Measurements from ENCODE around the gene MTUS2. TPM values are rescaled to one million over a fixed set of nuclear protein-coding genes. Genes with fewer than 3 reads are reported as not detected.

The MTUS2 gene
- polyA plus RNA-seq, 1 donor from 2014 or later = 4.4 TPM

- H3K79me2 ChIP-seq (replicated peaks; ENCODE audit: insufficient read depth, low read length) = no peaks in the 10 kb centered on the region
- H3K36me3 ChIP-seq (ENCODE audit: insufficient read depth, low read length) = peaks cover 3% of the 10 kb centered on the region
- H3K27me3 ChIP-seq (ENCODE audit: insufficient read depth, low read depth, low read length) = no peaks in the 10 kb centered on the region
- H4K20me1 ChIP-seq (ENCODE audit: insufficient read depth) = no peaks in the 10 kb centered on the region
- no peaks in the 10 kb centered on the region for H3K9me3 ChIP-seq (ENCODE audit: low read length)
- no peaks in the 10 kb centered on the region for H3K9me2 ChIP-seq (ENCODE audit: insufficient read depth, low read length)
- no peak overlapping the region for H3K27ac ChIP-seq (ENCODE audit: low read length)
- no peaks in the 10 kb centered on the region for H3F3A ChIP-seq (ENCODE audit: insufficient read depth, low read length, poor library complexity, severe bottlenecking)
- TF ChIP-seq EZH2 (IDR thresholded peaks at IDR 0.05; ENCODE audit: borderline replicate concordance, insufficient read depth, low read length, poor library complexity, severe bottlenecking) = no peak
- no peak for TF ChIP-seq RAD21 (conservative IDR thresholded peaks at IDR 0.05)
- TF ChIP-seq POLR2AphosphoS5 (IDR thresholded peaks at IDR 0.05) = no peak
- TF ChIP-seq MXI1 (conservative IDR thresholded peaks at IDR 0.05; ENCODE audit: poor library complexity, severe bottlenecking) = no peak
- TF ChIP-seq TAF1 (IDR thresholded peaks at IDR 0.05; ENCODE audit: low read depth) = no peak
- TF ChIP-seq, protein P1, sequence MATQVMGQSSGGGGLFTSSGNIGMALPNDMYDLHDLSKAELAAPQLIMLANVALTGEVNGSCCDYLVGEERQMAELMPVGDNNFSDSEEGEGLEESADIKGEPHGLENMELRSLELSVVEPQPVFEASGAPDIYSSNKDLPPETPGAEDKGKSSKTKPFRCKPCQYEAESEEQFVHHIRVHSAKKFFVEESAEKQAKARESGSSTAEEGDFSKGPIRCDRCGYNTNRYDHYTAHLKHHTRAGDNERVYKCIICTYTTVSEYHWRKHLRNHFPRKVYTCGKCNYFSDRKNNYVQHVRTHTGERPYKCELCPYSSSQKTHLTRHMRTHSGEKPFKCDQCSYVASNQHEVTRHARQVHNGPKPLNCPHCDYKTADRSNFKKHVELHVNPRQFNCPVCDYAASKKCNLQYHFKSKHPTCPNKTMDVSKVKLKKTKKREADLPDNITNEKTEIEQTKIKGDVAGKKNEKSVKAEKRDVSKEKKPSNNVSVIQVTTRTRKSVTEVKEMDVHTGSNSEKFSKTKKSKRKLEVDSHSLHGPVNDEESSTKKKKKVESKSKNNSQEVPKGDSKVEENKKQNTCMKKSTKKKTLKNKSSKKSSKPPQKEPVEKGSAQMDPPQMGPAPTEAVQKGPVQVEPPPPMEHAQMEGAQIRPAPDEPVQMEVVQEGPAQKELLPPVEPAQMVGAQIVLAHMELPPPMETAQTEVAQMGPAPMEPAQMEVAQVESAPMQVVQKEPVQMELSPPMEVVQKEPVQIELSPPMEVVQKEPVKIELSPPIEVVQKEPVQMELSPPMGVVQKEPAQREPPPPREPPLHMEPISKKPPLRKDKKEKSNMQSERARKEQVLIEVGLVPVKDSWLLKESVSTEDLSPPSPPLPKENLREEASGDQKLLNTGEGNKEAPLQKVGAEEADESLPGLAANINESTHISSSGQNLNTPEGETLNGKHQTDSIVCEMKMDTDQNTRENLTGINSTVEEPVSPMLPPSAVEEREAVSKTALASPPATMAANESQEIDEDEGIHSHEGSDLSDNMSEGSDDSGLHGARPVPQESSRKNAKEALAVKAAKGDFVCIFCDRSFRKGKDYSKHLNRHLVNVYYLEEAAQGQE (IDR thresholded peaks at IDR 0.05; ENCODE audit: borderline replicate concordance) = no peak
- no peak for TF ChIP-seq EP300 (conservative IDR thresholded peaks at IDR 0.05; ENCODE audit: poor library complexity, severe bottlenecking)
- no peak for TF ChIP-seq SMC3 (conservative IDR thresholded peaks at IDR 0.05; ENCODE audit: poor library complexity)
- no peak overlapping the region for H3K4me2 ChIP-seq (ENCODE audit: low read length)
- H3K9ac ChIP-seq (ENCODE audit: low read length) = no peak overlapping the region
- no peak overlapping the region for H3K4me3 ChIP-seq (ENCODE audit: low read length)
- no peak overlapping the region for H2AFZ ChIP-seq (ENCODE audit: low read depth, low read length)
These were observed 694.0 kb downstream of the MTUS2 start for GRCh38 chr13:29513981-29514719.

DNA sequence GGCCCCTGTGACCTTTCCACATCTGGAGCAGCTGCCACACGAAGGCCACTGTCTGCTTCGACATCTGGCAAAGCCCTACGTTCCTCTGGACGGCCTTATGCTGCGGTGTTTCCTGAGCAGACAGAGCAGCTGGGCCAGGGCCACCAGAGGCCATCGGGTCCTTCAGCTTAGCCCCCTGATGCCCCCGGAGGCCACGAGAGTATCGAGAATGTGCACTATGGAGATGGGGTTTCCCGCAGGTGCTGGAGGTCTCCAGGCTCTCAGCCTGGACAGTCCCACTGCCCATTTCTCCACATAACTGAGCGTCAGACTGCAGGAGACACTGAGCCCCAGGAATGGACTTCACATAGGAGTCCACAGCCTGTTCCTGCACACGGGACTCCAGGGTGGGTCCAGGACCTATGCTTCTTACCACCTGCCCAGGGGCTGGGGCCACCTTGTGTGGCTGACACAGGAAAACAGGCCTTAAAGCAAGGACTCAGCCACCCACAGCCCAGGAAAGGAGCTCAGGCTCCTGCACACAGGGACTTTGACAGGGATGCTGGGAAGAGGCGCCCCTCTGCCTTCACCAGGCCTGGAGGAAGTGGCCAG is 694.7 kb downstream of the MTUS2 start:
- no peak overlapping the region for H3K9ac ChIP-seq (ENCODE audit: low read length)
- H3K27ac ChIP-seq (ENCODE audit: low read length) = no peak overlapping the region
- no peaks in the 10 kb centered on the region for H3K9me3 ChIP-seq (ENCODE audit: low read length)
- H2AFZ ChIP-seq (ENCODE audit: low read depth, low read length) = no peak overlapping the region
- H3K36me3 ChIP-seq (ENCODE audit: insufficient read depth, low read length) = peaks cover 8% of the 10 kb centered on the region
- no peaks in the 10 kb centered on the region for H3K9me2 ChIP-seq (ENCODE audit: insufficient read depth, low read length)
- TF ChIP-seq, protein P1 (IDR thresholded peaks at IDR 0.05; ENCODE audit: borderline replicate concordance) = no peak
- TF ChIP-seq RAD21 (conservative IDR thresholded peaks at IDR 0.05) (no peak), EP300 (conservative IDR thresholded peaks at IDR 0.05; ENCODE audit: poor library complexity, severe bottlenecking) (no peak), POLR2AphosphoS5 (IDR thresholded peaks at IDR 0.05) (no peak), MXI1 (conservative IDR thresholded peaks at IDR 0.05; ENCODE audit: poor library complexity, severe bottlenecking) (no peak), SMC3 (conservative IDR thresholded peaks at IDR 0.05; ENCODE audit: poor library complexity) (no peak), TAF1 (IDR thresholded peaks at IDR 0.05; ENCODE audit: low read depth) (no peak), EZH2 (IDR thresholded peaks at IDR 0.05; ENCODE audit: borderline replicate concordance, insufficient read depth, low read length, poor library complexity, severe bottlenecking) (no peak)
- TF ChIP-seq, protein P2, sequence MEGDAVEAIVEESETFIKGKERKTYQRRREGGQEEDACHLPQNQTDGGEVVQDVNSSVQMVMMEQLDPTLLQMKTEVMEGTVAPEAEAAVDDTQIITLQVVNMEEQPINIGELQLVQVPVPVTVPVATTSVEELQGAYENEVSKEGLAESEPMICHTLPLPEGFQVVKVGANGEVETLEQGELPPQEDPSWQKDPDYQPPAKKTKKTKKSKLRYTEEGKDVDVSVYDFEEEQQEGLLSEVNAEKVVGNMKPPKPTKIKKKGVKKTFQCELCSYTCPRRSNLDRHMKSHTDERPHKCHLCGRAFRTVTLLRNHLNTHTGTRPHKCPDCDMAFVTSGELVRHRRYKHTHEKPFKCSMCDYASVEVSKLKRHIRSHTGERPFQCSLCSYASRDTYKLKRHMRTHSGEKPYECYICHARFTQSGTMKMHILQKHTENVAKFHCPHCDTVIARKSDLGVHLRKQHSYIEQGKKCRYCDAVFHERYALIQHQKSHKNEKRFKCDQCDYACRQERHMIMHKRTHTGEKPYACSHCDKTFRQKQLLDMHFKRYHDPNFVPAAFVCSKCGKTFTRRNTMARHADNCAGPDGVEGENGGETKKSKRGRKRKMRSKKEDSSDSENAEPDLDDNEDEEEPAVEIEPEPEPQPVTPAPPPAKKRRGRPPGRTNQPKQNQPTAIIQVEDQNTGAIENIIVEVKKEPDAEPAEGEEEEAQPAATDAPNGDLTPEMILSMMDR (IDR thresholded peaks at IDR 0.05; ENCODE audit: poor library complexity, severe bottlenecking) = no peak
- H3F3A ChIP-seq (ENCODE audit: insufficient read depth, low read length, poor library complexity, severe bottlenecking) = no peaks in the 10 kb centered on the region
- H3K4me3 ChIP-seq (ENCODE audit: low read length) = no peak overlapping the region
- H4K20me1 ChIP-seq (ENCODE audit: insufficient read depth) = no peaks in the 10 kb centered on the region
- H3K27me3 ChIP-seq (ENCODE audit: insufficient read depth, low read depth, low read length) = no peaks in the 10 kb centered on the region
- H3K79me2 ChIP-seq (replicated peaks; ENCODE audit: insufficient read depth, low read length) = no peaks in the 10 kb centered on the region
- H3K4me2 ChIP-seq (ENCODE audit: low read length) = no peak overlapping the region

Measured in neural cell (in vitro differentiated cells).